OCI-M1 (cell line): ENCODE measurements around the gene LRP2.

Experiments used
- DNase-seq: peaks from one replicate; lab custom pipeline; 2025; lab: John Stamatoyannopoulos, UW

LRP2 gene

DNA sequence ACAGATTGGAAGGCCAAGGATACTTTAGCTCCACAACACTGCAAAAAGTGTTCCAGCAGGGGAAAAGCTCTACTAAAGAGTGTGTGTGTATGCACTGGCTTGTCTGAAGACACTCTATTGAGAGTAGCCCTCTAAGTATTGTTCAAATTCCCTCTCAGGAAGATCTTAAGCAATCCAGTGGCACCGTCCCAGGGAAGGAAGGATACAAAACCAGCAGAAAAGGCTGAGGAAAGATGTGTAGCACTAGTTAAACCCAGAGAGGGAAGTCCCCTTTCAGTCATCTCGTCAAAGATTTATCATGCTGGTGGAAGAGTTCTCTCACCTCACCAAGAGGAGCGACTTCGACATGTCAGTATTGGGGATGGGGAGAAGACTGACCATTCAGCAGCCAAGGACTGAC, 242.5 kb downstream of the LRP2 start:
- no peak for DNase-seq

- DNase-seq: no peak
Measured at GRCh38 chr2:169119123-169119760, 243.1 kb downstream of the LRP2 start.

GRCh38 chr2:169118060-169118459, 244.3 kb downstream of the LRP2 start:
- DNase-seq: no peak

- DNase-seq: no peak
Measured at GRCh38 chr2:169116993-169117392, 245.3 kb downstream of the LRP2 start.

- DNase-seq: peak; percentile 15
Measured at GRCh38 chr2:169116327-169116726, 246.0 kb downstream of the LRP2 start.

DNA sequence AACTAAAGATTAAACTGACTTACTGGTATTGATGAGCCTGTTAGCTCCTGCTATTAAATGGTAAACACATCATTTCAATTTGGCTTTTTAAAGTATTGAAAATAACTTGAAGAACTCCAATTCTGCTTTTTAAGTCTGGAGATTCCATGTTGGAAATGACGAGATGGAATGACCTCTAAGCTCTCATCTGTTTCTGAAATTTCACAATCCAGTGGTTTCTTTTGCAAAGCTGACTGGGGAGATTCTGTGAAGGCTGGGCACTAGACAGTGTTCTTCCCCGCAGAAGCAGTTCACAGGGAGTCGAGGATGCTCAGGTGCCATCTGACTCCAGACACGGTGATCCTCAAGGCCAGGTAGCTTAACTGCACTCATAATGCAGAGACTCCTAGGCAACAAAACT, 248.3 kb downstream of the LRP2 start:
- DNase-seq: no peak

GRCh38 chr2:169112841-169113240, 249.5 kb downstream of the LRP2 start:
- DNase-seq: no peak

- no peak for DNase-seq
Measured at GRCh38 chr2:169110916-169111315, 251.4 kb downstream of the LRP2 start.

GRCh38 chr2:169110419-169110818, 251.9 kb downstream of the LRP2 start:
- no peak for DNase-seq

GRCh38 chr2:169109502-169110409, 252.6 kb downstream of the LRP2 start:
- peak; percentile 84 for DNase-seq

DNA sequence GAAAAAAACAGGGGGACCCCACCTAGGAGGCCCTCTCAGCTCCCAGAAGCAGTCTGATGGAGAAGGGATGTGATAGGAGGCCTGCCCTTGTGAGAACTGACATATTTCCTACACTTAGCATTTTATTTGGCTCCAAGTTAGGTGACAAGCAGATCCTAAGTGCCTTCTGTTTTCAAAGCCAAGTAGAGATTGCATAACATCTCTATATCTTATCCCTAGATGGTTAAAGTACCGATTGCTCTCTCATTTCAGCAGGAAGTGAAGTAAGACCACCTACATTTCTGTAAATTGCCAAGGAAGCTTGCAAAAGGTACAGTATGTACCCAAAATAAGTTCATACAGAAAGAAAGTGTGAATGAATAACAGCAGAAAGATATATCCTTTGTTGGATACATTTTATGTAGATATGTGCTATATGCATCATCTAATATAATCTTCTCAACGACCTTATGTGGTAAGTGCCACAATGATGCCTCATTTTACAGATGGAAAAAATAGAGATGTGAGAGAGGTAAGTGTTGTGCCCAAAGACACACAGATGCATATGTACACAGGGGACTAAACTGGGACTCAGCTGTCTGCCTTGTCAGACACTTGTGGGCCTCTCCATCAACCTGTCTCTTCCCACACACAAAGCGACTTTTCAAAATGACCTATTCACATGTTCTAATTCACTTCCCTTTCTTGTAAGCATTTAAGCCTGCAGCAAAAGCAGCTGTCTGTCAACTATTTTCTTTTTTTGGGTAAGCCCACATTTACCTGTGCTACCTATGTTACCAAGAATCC, 254.0 kb downstream of the LRP2 start:
- peak; percentile 35 for DNase-seq

DNA sequence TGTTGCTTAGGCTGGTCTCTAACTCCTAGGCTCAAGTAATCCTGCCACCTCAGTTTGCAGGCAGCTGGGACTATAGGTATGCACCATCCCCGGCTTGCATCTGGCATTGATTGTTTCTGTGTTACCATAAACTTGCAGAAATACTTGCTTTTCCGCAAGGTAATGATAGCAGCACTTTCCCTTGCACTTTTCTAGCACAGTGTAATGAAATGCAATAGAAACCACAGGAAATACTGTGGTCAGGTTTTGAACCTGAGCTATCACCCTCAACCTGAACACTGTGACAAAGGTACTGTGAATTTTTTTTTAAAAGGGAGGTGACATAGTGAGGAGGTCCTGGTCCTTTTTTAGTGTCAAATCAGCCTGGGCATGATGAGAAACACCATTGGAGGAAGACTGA, 254.7 kb downstream of the LRP2 start:
- peak; percentile 49 for DNase-seq

DNA sequence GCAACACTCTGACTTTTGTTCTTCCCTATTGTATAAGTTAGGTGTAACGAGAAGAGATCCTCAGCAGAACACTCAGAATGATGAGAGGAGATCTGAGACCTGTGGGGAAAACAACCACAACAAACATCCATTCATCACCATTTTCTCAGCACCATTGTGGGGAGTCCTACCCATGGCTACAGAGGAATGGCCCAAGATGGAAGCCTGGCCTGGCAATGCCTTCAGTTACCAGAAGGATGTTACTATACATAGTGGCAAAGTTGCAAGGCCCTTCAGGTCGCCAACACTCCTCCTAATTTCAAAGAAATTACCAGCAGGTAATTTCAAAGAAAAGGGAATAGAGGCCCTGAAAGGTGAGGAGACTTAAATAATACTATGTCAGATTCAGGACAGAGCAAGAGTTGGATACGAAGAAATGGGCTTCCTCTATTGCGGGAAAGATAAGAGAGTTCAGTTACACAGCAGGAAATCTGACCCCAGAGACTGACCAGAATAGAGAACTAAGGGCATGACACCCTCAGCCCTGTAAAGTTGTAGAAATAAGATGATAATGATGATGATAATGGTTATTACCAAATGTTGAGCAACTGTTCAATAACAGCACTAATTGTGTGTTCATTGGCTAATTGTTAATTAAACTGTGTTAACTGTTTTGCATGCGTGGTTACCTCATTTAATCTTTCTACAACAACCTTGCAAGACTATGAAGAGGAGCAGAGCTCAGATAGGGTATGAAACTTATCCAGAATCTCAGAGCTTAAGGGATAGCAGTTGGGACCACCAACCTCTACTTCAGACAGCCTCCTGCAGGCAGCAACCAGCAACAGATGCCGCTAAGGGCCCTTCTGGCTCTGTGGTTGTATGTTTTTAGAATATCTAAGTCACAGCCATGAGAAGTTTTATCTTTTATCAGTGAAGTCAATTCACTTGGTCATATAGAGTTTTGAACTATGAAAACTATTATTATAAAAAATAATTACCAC, 255.5 kb downstream of the LRP2 start:
- DNase-seq: peak; percentile 81

DNA sequence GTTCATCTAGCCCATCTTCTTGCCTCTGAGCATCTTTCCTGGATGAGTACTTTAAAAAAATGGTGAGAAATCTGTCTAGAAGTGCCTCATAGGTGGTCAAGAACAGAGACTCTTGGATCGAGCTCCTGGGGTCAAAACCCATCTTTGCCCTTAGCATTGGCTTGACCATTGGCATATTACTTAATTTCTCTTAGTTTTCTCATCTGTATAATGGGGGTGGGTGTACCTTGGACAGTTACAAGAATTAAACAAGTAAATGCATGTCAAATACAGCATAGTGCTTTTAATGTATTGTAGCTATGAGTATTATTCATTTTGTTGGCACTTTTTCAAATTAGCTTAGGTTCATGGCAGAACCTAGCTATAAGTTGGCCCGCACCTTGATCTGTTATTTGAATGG, 256.2 kb downstream of the LRP2 start:
- no peak for DNase-seq

- no peak for DNase-seq
Measured at GRCh38 chr2:169105476-169105875, 256.9 kb downstream of the LRP2 start.

GRCh38 chr2:169104848-169105247, 257.5 kb downstream of the LRP2 start:
- no peak for DNase-seq

- DNase-seq: peak; percentile 94
Measured at GRCh38 chr2:169095621-169096105, 266.7 kb downstream of the LRP2 start.

- no peak for DNase-seq
Measured at GRCh38 chr2:169094676-169095075, 267.7 kb downstream of the LRP2 start.

DNA sequence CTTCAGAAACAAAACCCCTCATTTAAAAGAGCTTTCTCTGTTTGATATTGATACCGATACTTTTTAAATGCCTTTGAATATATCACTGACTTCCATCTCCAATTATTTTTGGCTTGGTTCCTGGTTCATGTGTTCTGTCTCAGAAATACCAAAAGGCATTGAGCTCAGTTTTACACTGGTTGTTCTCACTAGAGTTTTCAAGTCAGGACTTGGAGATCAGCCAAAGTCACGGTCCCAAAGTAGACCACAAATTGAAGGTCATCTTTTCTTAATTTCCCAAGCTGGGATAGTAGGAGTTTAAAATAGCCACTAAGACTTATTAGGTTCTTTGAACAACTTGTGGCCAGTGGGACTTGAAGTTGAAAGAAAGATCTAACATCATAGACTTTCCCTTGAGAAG, 268.8 kb downstream of the LRP2 start:
- DNase-seq: peak; percentile 11

GRCh38 chr2:169091761-169092519, 270.4 kb downstream of the LRP2 start:
- no peak for DNase-seq
